ENCODE results near the gene TGM2. TPM values are rescaled to one million over a fixed set of nuclear protein-coding genes. Genes with fewer than 3 reads are reported as not detected.

TGM2 gene
- total and polyA plus RNA-seq, 2 donors (not counting 1 experiment from before 2014, with no cell fraction given), result 2.4 to 60.8 TPM

DNA sequence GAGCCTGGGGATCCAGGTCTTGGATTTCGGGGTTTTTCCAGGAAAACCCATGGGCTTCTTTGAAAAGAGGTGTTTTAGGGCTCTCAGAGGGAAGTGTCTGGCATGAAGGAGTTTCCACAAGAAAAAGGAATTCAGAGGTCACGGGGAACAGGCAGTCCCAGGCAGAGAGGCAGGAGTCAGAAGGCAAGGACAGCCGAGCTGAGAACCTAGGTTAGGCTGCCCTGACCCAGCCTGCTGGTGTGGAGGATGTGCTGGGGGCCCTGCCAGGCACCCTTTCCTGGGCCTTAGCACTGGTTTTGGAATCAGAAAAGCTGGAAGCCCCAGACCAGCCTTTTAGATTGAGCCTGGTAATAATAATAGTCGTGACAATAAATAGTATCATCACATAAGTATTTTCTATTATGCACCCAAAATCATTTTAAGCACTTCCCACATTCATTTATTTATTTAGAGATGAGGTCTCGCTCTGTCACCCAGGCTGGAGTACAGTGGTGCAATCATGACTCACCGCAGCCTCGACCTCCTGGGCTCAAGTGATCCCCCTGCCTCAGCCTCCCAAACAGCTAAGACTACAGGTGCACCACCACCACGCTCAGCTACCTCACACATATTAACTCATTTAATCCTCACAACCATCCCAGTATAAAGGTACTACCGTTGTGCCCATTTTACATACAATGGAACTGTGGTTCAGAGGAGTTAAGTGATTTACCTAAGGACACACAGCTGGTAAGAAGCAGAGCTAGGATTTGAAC, 19.9 kb downstream of the TGM2 start:
- H3K4me2 ChIP-seq (replicated peaks; ENCODE audit: low read depth, low read length, poor library complexity, severe bottlenecking), result no peak overlapping the region
- no peaks in the 10 kb centered on the region for H3K4me1 ChIP-seq (ENCODE audit: control insufficient read depth in 2 of 2, insufficient read depth in 2 of 2, low read length in 2 of 2)
- H3K36me3 ChIP-seq (replicated peaks in 1 of 2; ENCODE audit: control extremely low read depth in 1 of 2, control insufficient read depth in 1 of 2, extremely low read depth in 1 of 2, insufficient read depth in 2 of 2, low read length in 1 of 2), result no peaks in the 10 kb centered on the region
- H3K27me3 Mint-ChIP-seq, result no peaks in the 10 kb centered on the region
- ChIA-PET CTCF (interaction anchor here (1.2 kb wide), 2 partner anchors 54 to 112 kb away, joined by 3 to 4 read pairs; partner anchors contain the start of genes RPRD1B and TTI1), POLR2A (no interaction called here)
- H3K4me1 Mint-ChIP-seq, result no peaks in the 10 kb centered on the region
- H3K4me3 Mint-ChIP-seq, result no peak overlapping the region
- H3K27ac Mint-ChIP-seq, result no peak overlapping the region
- H3K27me3 ChIP-seq (replicated peaks in 1 of 4; ENCODE audit: control extremely low read depth in 1 of 4, control insufficient read depth in 3 of 4, insufficient read depth in 4 of 4, low read length in 3 of 4), result no peaks in the 10 kb centered on the region
- H3K79me2 ChIP-seq (ENCODE audit: control insufficient read depth, insufficient read depth, low read length), result no peaks in the 10 kb centered on the region
- 91% methylated on average over 8 of the region's 9 CpGs for WGBS (ENCODE audit: insufficient coverage)
- H3K27ac ChIP-seq (ENCODE audit: low read length in 2 of 2), result no peak overlapping the region
- no peak for ATAC-seq (ENCODE audit: low read depth)
- H2AFZ ChIP-seq (ENCODE audit: insufficient read depth, low read depth, low read length, poor library complexity, severe bottlenecking), result no peak overlapping the region
- H3K9ac ChIP-seq (ENCODE audit: low read length), result no peak overlapping the region
- no peak overlapping the region for H3K4me3 ChIP-seq (ENCODE audit: control extremely low read depth in 1 of 5, extremely low read depth in 1 of 5, insufficient read depth in 1 of 5, low read depth in 2 of 5, low read length in 4 of 5)
- DNase-seq, result no peak
- H3K9me3 Mint-ChIP-seq (ENCODE audit: insufficient read depth), result no peaks in the 10 kb centered on the region
- no peaks in the 10 kb centered on the region for H3K9me3 ChIP-seq (ENCODE audit: control extremely low read depth in 1 of 3, control insufficient read depth in 2 of 3, insufficient read depth in 1 of 3, low read length in 2 of 3)
- no peak for TF ChIP-seq EZH2 (IDR thresholded peaks at IDR 0.05; ENCODE audit: borderline replicate concordance, insufficient read depth, low read depth, low read length, poor library complexity, severe bottlenecking)
- TF ChIP-seq, protein P1, sequence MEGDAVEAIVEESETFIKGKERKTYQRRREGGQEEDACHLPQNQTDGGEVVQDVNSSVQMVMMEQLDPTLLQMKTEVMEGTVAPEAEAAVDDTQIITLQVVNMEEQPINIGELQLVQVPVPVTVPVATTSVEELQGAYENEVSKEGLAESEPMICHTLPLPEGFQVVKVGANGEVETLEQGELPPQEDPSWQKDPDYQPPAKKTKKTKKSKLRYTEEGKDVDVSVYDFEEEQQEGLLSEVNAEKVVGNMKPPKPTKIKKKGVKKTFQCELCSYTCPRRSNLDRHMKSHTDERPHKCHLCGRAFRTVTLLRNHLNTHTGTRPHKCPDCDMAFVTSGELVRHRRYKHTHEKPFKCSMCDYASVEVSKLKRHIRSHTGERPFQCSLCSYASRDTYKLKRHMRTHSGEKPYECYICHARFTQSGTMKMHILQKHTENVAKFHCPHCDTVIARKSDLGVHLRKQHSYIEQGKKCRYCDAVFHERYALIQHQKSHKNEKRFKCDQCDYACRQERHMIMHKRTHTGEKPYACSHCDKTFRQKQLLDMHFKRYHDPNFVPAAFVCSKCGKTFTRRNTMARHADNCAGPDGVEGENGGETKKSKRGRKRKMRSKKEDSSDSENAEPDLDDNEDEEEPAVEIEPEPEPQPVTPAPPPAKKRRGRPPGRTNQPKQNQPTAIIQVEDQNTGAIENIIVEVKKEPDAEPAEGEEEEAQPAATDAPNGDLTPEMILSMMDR (IDR thresholded peaks at IDR 0.05), result no peak
- no peaks in the 10 kb centered on the region for H4K20me1 ChIP-seq (ENCODE audit: control insufficient read depth, insufficient read depth, low read length, poor library complexity, severe bottlenecking)
- intact Hi-C loops (cut with micrococcal nuclease), result no loop called here

DNA sequence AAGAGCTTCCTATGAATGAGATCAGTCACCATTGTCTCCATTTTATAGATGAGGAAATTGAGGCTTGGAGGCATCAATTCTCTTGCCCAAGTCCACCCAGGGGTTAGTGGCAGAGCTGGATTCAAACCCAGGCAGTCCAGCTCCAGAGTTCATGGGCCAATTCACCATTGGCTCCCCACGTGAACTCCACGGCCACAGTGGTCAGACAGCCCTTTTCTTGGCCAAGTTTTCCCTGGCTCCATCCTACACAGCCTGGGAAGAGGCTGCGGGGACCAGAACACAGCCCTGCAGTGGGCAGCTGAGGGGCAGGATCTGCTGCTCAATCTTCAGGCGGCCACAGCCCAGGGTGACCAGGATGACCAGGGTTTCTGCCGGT, 20.5 kb downstream of the TGM2 start:
- ChIA-PET POLR2A (no interaction called here), CTCF (interaction anchor here (1.2 kb wide), 1 partner anchor 54 kb away, joined by 3 read pairs; no protein-coding TSS in a partner anchor)
- ATAC-seq (ENCODE audit: low read depth) (no peak), DNase-seq (no peak)
- Histone ChIP-seq H3K4me1 (ENCODE audit: control insufficient read depth in 2 of 2, insufficient read depth in 2 of 2, low read length in 2 of 2) (no peaks in the 10 kb centered on the region), H3K9me3 (ENCODE audit: control extremely low read depth in 1 of 3, control insufficient read depth in 2 of 3, insufficient read depth in 1 of 3, low read length in 2 of 3) (no peaks in the 10 kb centered on the region), H3K9ac (ENCODE audit: low read length) (no peak overlapping the region), H3K4me3 (ENCODE audit: control extremely low read depth in 1 of 5, extremely low read depth in 1 of 5, insufficient read depth in 1 of 5, low read depth in 2 of 5, low read length in 4 of 5) (no peak overlapping the region), H4K20me1 (ENCODE audit: control insufficient read depth, insufficient read depth, low read length, poor library complexity, severe bottlenecking) (no peaks in the 10 kb centered on the region), H2AFZ (ENCODE audit: insufficient read depth, low read depth, low read length, poor library complexity, severe bottlenecking) (no peak overlapping the region), H3K27ac (ENCODE audit: low read length in 2 of 2) (no peak overlapping the region), H3K79me2 (ENCODE audit: control insufficient read depth, insufficient read depth, low read length) (no peaks in the 10 kb centered on the region), H3K27me3 (replicated peaks in 1 of 4; ENCODE audit: control extremely low read depth in 1 of 4, control insufficient read depth in 3 of 4, insufficient read depth in 4 of 4, low read length in 3 of 4) (no peaks in the 10 kb centered on the region), H3K36me3 (replicated peaks in 1 of 2; ENCODE audit: control extremely low read depth in 1 of 2, control insufficient read depth in 1 of 2, extremely low read depth in 1 of 2, insufficient read depth in 2 of 2, low read length in 1 of 2) (no peaks in the 10 kb centered on the region), H3K4me2 (replicated peaks; ENCODE audit: low read depth, low read length, poor library complexity, severe bottlenecking) (no peak overlapping the region)
- H3K27me3 Mint-ChIP-seq, result no peaks in the 10 kb centered on the region
- TF ChIP-seq, protein P1 (IDR thresholded peaks at IDR 0.05), result no peak
- no peak for TF ChIP-seq EZH2 (IDR thresholded peaks at IDR 0.05; ENCODE audit: borderline replicate concordance, insufficient read depth, low read depth, low read length, poor library complexity, severe bottlenecking)
- H3K9me3 Mint-ChIP-seq (ENCODE audit: insufficient read depth), result no peaks in the 10 kb centered on the region
- no peak overlapping the region for H3K27ac Mint-ChIP-seq
- intact Hi-C loops (cut with micrococcal nuclease), result no loop called here
- no peak overlapping the region for H3K4me3 Mint-ChIP-seq
- 92% methylated on average over 5 of the region's 5 CpGs for WGBS (ENCODE audit: insufficient coverage)
- no peaks in the 10 kb centered on the region for H3K4me1 Mint-ChIP-seq
